GM12891 (cell line): Measurements from ENCODE around the gene OPCML.

Experiments used
- POLR2A ChIP-seq: IDR thresholded peaks from 2 replicates; pipeline ENCODE4 v1.6.1; 2011; ENCODE audit warnings: low read depth, low read length, control low read depth
- POLR2AphosphoS5 ChIP-seq: IDR thresholded peaks from 2 replicates; pipeline ENCODE4 v1.6.1; 2011; ENCODE audit warnings: low read depth, low read length, control low read depth

DNA sequence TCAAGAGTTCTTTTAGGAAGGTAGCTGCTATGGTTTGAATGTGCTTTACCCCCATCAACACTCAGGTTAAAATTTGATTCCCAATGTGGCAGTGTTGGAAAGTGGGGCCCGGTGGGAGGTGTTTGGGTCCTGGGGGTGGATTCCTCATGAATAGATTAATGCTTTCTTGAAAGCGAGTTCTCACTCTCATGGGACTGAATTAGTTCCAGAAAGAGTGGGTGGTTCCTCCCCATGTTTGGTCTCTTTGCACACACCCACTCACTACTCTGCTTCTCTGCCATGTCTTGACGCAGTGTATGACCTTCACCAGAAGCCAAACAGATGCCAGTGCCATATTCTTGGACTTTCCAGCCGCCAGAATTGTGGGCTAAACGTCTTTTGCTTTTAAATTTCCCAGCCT is 394.4 kb downstream of the OPCML start:
- no peak for TF ChIP-seq POLR2AphosphoS5
- TF ChIP-seq POLR2A, result no peak
